Endothelial cell of umbilical vein (primary cell): ENCODE data around the gene RMC1. TPM values are rescaled to one million over a fixed set of nuclear protein-coding genes. Genes with fewer than 3 reads are reported as not detected.

Experiments
- BruUV-seq: library from RNA; stranded (reverse); fragments of 400-500 nt; replicated peaks from 2 replicates; lab custom pipeline; 2021; lab: Mats Ljungman, UMichigan
- CTCF ChIA-PET: fragments of 300-600, 350-600 bp; sonication (Branson Sonifier 250); formaldehyde crosslinking; loops from one replicate; lab custom pipeline; 2021; ENCODE audit warnings: antibody characterized with exemption, inconsistent platforms; lab: Charles Lee
- POLR2A ChIA-PET: fragments of 300-600, 350-600 bp; sonication (Branson Sonifier 250); formaldehyde crosslinking; loops from one replicate; lab custom pipeline; 2021; ENCODE audit warnings: antibody characterized with exemption, inconsistent platforms; lab: Charles Lee
- DNase-seq: peaks from one replicate; pipeline ENCODE4 v3.0.0-alpha.2; 2011; ENCODE audit warnings: low read depth, low spot score
- FAIRE-seq: peaks from 2 replicates; lab custom pipeline; 2011; peaks lifted over from hg19 to GRCh38; lab: Jason Lieb, UNC
- H2AFZ ChIP-seq: 2 replicates; pipeline ENCODE4 v1.6.0; 2012; ENCODE audit warnings: low read depth, low read length, control low read depth, inconsistent platforms
- H3K27ac ChIP-seq: 2 replicates; pipeline ENCODE4 v1.5.1; 2011; ENCODE audit warnings: low read depth, mild to moderate bottlenecking, control low read depth, low read length, moderate library complexity; ENCODE audit not compliant: insufficient read depth
- H3K27me3 ChIP-seq, 2 experiments: 2 replicates each; pipeline versions ENCODE4 v1.6.0 to v1.6.1; 2011; ENCODE audit warnings: low read length in 2 of 2, mixed read lengths in 1 of 2; ENCODE audit not compliant: control insufficient read depth in 2 of 2, insufficient read depth in 2 of 2
- H3K36me3 ChIP-seq, 2 experiments: 2 replicates in 1 of 2; 3 replicates in 1 of 2; pipeline ENCODE4 v1.5.1; 2011; ENCODE audit warnings: low read length in 2 of 2, mild to moderate bottlenecking in 1 of 2, moderate library complexity in 1 of 2; ENCODE audit not compliant: control insufficient read depth in 2 of 2, insufficient read depth in 2 of 2; ENCODE audit errors: extremely low read depth in 1 of 2
- H3K4me1 ChIP-seq: 3 replicates; pipeline ENCODE4 v1.5.1; 2011; ENCODE audit warnings: mild to moderate bottlenecking, low read length; ENCODE audit not compliant: control insufficient read depth, insufficient read depth; ENCODE audit errors: extremely low read depth
- H3K4me2 ChIP-seq: 2 replicates; pipeline ENCODE4 v1.6.1; 2011; ENCODE audit warnings: low read length, control low read depth, mixed read lengths; ENCODE audit not compliant: insufficient read depth
- H3K4me3 ChIP-seq, 3 experiments: fragments of 200-600 bp in 1 of 3; sonication (generic), shearing (Covaris generic) in 1 of 3; replicated peaks in 1 of 3; 2 replicates each; pipeline ENCODE4 v1.5.1; 2011 to 2016; ENCODE audit warnings: control low read depth in 3 of 3, low read length in 3 of 3, mild to moderate bottlenecking in 2 of 3, inconsistent platforms in 1 of 3, low read depth in 1 of 3, moderate library complexity in 1 of 3; ENCODE audit not compliant: insufficient read depth in 1 of 3
- H3K79me2 ChIP-seq: 2 replicates; pipeline ENCODE4 v1.6.0; 2012; ENCODE audit warnings: low read length, inconsistent platforms; ENCODE audit not compliant: control insufficient read depth, insufficient read depth
- H3K9ac ChIP-seq: replicated peaks from 2 replicates; pipeline ENCODE3; 2011; ENCODE audit warnings: low read length, control low read depth; ENCODE audit not compliant: insufficient read depth; ENCODE audit errors: extremely low read depth
- H3K9me1 ChIP-seq: replicated peaks from 3 replicates; pipeline ENCODE4 v1.6.0; 2011; ENCODE audit warnings: mild to moderate bottlenecking, low read length; ENCODE audit not compliant: control insufficient read depth, insufficient read depth; ENCODE audit errors: extremely low read depth
- H3K9me3 ChIP-seq: replicated peaks from 2 replicates; pipeline ENCODE4 v1.5.1; 2012; ENCODE audit warnings: low read length, inconsistent platforms; ENCODE audit not compliant: control insufficient read depth, insufficient read depth
- H4K20me1 ChIP-seq: replicated peaks from 2 replicates; pipeline ENCODE3; 2011; ENCODE audit warnings: mild to moderate bottlenecking, low read length; ENCODE audit not compliant: control insufficient read depth, insufficient read depth; ENCODE audit errors: extremely low read depth
- CTCF ChIP-seq, 2 donors: IDR thresholded peaks; 1 replicate in 1 of 2; 2 replicates in 1 of 2; pipeline ENCODE4 v1.5.1; 2011; ENCODE audit warnings: low read length in 2 of 2, mild to moderate bottlenecking in 2 of 2, moderate library complexity in 2 of 2, control low read depth in 1 of 2, inconsistent platforms in 1 of 2, low read depth in 1 of 2; ENCODE audit not compliant: insufficient read depth in 1 of 2; ENCODE audit errors: extremely low read depth in 1 of 2
- EZH2 ChIP-seq: IDR thresholded peaks from 2 replicates; pipeline ENCODE4 v1.6.1; 2012; ENCODE audit warnings: borderline replicate concordance, low read depth, mild to moderate bottlenecking, moderate library complexity, low read length, inconsistent platforms; ENCODE audit not compliant: severe bottlenecking
- FOS ChIP-seq: IDR thresholded peaks from 2 replicates; pipeline ENCODE4 v1.6.1; 2011; ENCODE audit warnings: mild to moderate bottlenecking, low read length, moderate library complexity, borderline replicate concordance; ENCODE audit not compliant: insufficient read depth
- GATA2 ChIP-seq: IDR thresholded peaks from 2 replicates; pipeline ENCODE4 v1.7.0; 2011; ENCODE audit warnings: low read depth, mild to moderate bottlenecking, moderate library complexity, mixed read lengths, low read length; ENCODE audit not compliant: insufficient read length, insufficient read depth
- JUN ChIP-seq: IDR thresholded peaks from 2 replicates; pipeline ENCODE4 v1.6.1; 2011; ENCODE audit warnings: borderline replicate concordance, low read depth; ENCODE audit not compliant: insufficient read length, insufficient read depth
- MYC ChIP-seq: IDR thresholded peaks from one replicate; pipeline ENCODE4 v1.6.1; 2011; ENCODE audit warnings: mild to moderate bottlenecking, low read depth, low read length
- POLR2A ChIP-seq: IDR thresholded peaks from 2 replicates; pipeline ENCODE4 v1.6.1; 2012; ENCODE audit warnings: low read depth, mild to moderate bottlenecking, control low read depth, low read length
- POLR2AphosphoS5 ChIP-seq: IDR thresholded peaks from 2 replicates; pipeline ENCODE4 v1.6.1; 2012; ENCODE audit warnings: low read depth, mild to moderate bottlenecking, control low read depth, low read length, moderate library complexity; ENCODE audit not compliant: insufficient read depth
- dilution Hi-C: fragments of 300-500 bp; cut with MboI; formaldehyde crosslinking; loops from one replicate; pipeline ENCODE4 v1.15.0; 2019; ENCODE audit warnings: low sequenced_read_pairs; ENCODE audit not compliant: extremely low pct_ligation_motif_present
- intact Hi-C: fragments of 100-400 bp; cut with micrococcal nuclease; formaldehyde crosslinking; loops from one replicate; pipeline ENCODE4 v1.10.0; 2022
- polyA plus RNA-seq, 4 experiments: library from polyadenylated mRNA; depleted of rRNA in 3 of 4; stranded (reverse) in 3 of 4; unstranded in 1 of 4; fragments of >200 nt; gene quantifications; 2 replicates each; pipeline versions ENCODE4 v1.2.1 to v1.2.3, GENCODE V29; 2011 to 2012; ENCODE audit warnings: missing spikeins in 1 of 4
- total RNA-seq: library from RNA; stranded (reverse); gene quantifications from 2 replicates; pipeline ENCODE4 v1.2.3, GENCODE V29; 2021
- TF ChIP-seq, protein P1 (sequence below): IDR thresholded peaks from 2 replicates; pipeline ENCODE4 v1.6.1; 2011; ENCODE audit not compliant: insufficient read depth, insufficient read length

Gene RMC1
- total and polyA plus RNA-seq, 2 donors (not counting 3 experiments of a cell fraction or from before 2014, with no cell fraction given): 26.2 to 29.7 TPM

GRCh38 chr18:23565916-23566547, 62.7 kb downstream of the RMC1 start:
- BruUV-seq: no TSS peak
- peaks cover 2 to 13% of the 10 kb centered on the region in 2 experiments for H3K36me3 ChIP-seq
- DNase-seq: no peak
- peaks cover 2% of the 10 kb centered on the region for H3K79me2 ChIP-seq
- no peak overlapping the region for H3K27ac ChIP-seq
- no peak overlapping the region for H2AFZ ChIP-seq
- ChIA-PET POLR2A (no interaction called here), CTCF (no interaction called here)
- no peak overlapping the region for H3K4me2 ChIP-seq
- no peak for FAIRE-seq
- no peaks in the 10 kb centered on the region for H4K20me1 ChIP-seq
- dilution Hi-C loops: no loop called here
- no peaks in the 10 kb centered on the region for H3K9me1 ChIP-seq
- no peaks in the 10 kb centered on the region for H3K4me1 ChIP-seq
- TF ChIP-seq POLR2A (no peak), POLR2AphosphoS5 (no peak), FOS (no peak), EZH2 (no peak), MYC (no peak), JUN (no peak), GATA2 (no peak), CTCF (IDR thresholded peaks at IDR 0.05; ENCODE audit: extremely low read depth in 1 of 2, insufficient read depth in 1 of 2, low read depth in 1 of 2, low read length in 2 of 2) (no peak)
- TF ChIP-seq, protein P1, sequence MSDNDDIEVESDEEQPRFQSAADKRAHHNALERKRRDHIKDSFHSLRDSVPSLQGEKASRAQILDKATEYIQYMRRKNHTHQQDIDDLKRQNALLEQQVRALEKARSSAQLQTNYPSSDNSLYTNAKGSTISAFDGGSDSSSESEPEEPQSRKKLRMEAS: no peak
- H3K9ac ChIP-seq: no peak overlapping the region
- no peaks in the 10 kb centered on the region for H3K27me3 ChIP-seq
- no peak overlapping the region for H3K4me3 ChIP-seq
- intact Hi-C loops: no loop called here
- no peaks in the 10 kb centered on the region for H3K9me3 ChIP-seq
